HFF-Myc (cell line): ENCODE measurements around the gene AANAT.

ENCODE experiments used
- DNase-seq: peaks from one replicate; pipeline ENCODE4 v3.0.0-alpha.2; 2011; ENCODE audit warnings: low read depth; ENCODE audit errors: extremely low read depth
- H3K4me3 ChIP-seq: replicated peaks from 2 replicates; pipeline ENCODE4 v1.5.1; 2011; ENCODE audit warnings: low read depth, mild to moderate bottlenecking, control low read depth, low read length
- TF ChIP-seq, protein P1 (sequence below): IDR thresholded peaks from 2 replicates; pipeline ENCODE4 v1.5.1; 2012; ENCODE audit warnings: mild to moderate bottlenecking, low read depth, low read length, control low read depth; ENCODE audit errors: missing control alignments

The AANAT gene

DNA sequence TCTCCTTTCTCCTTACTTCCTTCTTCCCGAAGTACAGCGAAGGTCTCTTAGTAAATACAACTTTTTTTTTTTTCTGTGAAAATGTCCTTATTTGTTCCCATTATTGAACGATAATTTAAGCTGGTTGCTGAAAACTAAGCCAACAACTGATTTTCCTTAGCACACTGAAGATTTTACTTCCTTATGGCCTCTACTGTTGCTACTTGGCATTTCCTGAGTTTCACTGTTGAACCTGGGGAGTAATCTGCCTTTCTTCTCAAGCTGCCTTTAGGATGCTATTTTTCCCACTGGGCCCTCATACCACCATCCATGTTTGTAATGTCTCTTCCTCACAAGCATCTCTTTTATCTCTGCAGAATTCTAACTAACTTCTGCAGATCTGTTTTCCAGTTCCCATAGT, 40.5 kb upstream of the AANAT start:
- DNase-seq = no peak
- no peak overlapping the region for H3K4me3 ChIP-seq
- TF ChIP-seq, protein P1, sequence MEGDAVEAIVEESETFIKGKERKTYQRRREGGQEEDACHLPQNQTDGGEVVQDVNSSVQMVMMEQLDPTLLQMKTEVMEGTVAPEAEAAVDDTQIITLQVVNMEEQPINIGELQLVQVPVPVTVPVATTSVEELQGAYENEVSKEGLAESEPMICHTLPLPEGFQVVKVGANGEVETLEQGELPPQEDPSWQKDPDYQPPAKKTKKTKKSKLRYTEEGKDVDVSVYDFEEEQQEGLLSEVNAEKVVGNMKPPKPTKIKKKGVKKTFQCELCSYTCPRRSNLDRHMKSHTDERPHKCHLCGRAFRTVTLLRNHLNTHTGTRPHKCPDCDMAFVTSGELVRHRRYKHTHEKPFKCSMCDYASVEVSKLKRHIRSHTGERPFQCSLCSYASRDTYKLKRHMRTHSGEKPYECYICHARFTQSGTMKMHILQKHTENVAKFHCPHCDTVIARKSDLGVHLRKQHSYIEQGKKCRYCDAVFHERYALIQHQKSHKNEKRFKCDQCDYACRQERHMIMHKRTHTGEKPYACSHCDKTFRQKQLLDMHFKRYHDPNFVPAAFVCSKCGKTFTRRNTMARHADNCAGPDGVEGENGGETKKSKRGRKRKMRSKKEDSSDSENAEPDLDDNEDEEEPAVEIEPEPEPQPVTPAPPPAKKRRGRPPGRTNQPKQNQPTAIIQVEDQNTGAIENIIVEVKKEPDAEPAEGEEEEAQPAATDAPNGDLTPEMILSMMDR = no peak

DNA sequence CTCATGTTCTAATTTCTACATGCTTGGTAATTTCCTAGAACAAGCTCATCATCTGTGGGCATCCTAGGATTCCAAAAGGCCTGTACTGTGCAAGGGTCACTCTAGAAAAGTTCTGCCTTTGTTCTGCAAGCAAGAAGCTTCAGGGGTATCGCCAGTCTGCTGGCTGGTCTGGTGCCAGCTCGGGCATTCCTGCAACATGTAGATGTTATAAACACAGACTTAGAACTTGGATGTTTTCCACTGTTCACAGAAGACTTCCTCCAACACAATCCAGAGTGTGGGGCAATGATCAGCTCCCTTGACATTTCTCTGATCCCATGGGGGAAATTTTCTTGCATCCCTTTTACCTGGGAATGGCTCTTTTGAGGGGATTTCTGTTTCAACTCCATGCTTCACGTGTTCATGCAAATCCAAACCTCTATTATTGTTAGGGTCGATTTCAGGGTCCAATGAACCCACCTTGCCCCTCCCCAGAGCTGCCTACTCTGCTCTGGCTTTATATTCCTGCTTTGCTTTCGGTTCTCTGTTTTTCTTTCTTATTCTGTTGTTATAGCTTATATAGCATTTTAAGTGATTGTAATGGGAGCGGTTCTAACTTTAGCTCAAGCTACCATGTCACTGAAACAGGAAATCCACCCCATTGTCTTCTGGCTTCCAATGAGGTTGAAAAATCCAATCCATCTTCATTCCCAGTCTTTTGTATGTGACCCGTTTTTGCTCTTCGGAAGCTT, 39.7 kb upstream of the AANAT start:
- TF ChIP-seq, protein P1 = no peak
- H3K4me3 ChIP-seq = no peak overlapping the region
- DNase-seq = no peak

DNA sequence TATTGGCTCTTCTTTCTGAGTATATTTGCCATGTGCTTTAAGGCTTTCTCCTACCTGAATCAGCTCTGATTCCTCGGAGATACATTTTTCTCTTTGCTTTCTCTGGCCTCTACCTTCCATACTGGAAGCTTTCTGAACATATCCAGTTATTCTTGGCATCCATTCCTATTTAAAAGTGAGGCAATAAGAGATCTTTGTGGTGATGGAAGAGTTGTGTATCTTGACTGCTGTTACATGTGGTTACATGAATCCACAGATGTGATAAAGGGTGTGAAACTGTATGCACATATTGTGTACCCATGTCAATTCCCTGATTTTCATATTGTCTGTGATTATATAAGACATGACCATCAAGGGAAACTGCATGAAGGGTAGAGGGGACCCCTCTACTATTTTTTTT, 38.9 kb upstream of the AANAT start:
- H3K4me3 ChIP-seq = no peak overlapping the region
- no peak for DNase-seq
- TF ChIP-seq, protein P1 = no peak

DNA sequence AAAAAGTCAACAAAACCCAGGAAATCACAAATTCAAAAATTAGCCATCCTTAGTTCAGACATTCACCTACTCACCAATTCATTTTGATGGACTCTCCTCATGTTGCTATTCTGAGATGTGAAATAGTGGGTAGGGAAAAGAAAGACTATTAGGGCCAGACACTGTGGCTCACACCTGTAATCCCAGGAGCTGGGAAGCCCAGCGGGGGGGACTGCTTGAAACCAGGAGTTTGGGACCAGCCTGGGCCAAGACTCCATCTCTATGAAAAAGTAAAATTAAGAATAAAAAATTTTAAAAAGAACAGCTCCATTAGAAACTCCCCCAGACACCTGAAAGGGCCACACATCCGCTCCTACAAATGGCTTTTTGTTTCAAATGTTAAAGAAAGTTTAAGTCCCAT, 35.9 kb upstream of the AANAT start:
- TF ChIP-seq, protein P1 = no peak
- no peak overlapping the region for H3K4me3 ChIP-seq
- no peak for DNase-seq

DNA sequence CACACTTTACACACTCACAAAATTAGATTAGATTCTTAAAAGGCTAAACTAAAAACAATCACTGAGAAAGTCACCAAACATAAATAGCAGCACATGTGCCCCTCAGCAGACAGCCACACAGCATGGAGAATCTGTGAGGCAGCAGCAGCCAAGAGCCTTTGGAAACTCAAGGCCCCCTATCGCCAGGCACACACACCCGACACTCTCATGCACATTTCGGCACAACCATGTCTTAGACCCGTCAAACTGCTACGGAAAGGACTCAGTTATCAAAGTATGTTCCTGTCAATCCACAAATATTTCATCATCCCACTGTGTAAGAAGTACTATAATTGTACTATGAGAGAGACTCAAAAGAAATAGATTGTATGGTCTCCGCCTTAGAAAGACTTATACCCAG, 35.4 kb upstream of the AANAT start:
- TF ChIP-seq, protein P1 = no peak
- DNase-seq = no peak
- no peak overlapping the region for H3K4me3 ChIP-seq

DNA sequence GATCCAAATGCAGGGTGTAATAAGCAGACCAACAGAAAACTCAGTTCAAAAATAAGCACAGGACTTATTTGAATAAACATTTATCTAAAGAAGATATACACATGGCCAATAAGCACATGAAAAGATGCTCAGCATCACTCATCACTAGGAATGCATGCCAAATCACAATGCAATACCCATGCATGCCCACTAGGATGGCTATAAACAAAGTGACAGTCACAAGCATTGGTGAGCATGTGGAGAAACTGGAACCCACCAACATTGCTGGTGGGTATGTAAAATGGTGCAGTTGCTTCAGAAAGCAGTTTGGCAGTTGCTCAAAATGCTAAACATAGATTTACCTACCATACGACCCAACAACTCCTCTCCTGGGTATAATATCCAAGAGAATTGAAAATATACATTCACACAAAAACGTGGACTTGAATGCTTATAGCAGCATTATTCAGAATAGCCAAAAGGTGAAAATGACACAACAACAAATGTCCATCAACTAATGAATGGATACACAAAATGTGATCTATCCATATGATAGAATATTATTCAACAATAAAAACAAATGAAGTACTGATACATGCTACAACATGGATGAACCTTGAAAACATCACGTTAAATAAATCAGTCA, 34.6 kb upstream of the AANAT start:
- TF ChIP-seq, protein P1 = peak; percentile 37
- peak; percentile 36 for DNase-seq
- H3K4me3 ChIP-seq = no peak overlapping the region
